ENCODE data around the gene SERPINB2.

SERPINB2 gene, protein sequence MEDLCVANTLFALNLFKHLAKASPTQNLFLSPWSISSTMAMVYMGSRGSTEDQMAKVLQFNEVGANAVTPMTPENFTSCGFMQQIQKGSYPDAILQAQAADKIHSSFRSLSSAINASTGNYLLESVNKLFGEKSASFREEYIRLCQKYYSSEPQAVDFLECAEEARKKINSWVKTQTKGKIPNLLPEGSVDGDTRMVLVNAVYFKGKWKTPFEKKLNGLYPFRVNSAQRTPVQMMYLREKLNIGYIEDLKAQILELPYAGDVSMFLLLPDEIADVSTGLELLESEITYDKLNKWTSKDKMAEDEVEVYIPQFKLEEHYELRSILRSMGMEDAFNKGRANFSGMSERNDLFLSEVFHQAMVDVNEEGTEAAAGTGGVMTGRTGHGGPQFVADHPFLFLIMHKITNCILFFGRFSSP

GRCh38 chr18:63887424-63887823, at the start of gene SERPINB2:
TSS of gene SERPINB2 (plus strand) at chr18:63887705. CDS start at chr18:63891445, 3,740 bp downstream.
- no peak for FAIRE-seq
- DNase-seq (ENCODE audit: insufficient read length, low spot score) = no peak
- TF ChIP-seq POLR2A (IDR thresholded peaks at IDR 0.05; ENCODE audit: low read depth, low read length) = no peak

DNA sequence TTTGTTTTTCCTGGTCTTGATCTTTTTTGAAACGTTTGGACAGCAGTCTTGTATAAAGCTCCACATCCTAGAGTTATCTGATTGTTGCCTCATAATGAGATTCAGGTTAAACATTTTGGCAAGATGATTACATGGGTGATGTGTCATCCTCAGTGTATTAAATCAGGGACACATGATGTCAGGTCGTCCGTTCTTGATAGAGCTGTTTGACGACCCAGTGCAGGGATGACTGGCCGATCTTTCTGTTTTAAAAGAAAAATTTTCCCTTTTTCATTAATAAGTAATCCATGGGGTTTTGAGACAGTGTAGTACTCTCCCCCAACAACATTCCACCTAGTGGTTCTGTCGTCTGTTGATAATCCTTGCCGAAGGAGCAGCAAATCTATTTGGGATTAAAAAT, 44.5 kb upstream of the SERPINB2 start:
- DNase-seq (ENCODE audit: insufficient read length, low spot score) (no peak), FAIRE-seq (no peak)
- no peak for TF ChIP-seq POLR2A (IDR thresholded peaks at IDR 0.05; ENCODE audit: low read depth, low read length)

DNA sequence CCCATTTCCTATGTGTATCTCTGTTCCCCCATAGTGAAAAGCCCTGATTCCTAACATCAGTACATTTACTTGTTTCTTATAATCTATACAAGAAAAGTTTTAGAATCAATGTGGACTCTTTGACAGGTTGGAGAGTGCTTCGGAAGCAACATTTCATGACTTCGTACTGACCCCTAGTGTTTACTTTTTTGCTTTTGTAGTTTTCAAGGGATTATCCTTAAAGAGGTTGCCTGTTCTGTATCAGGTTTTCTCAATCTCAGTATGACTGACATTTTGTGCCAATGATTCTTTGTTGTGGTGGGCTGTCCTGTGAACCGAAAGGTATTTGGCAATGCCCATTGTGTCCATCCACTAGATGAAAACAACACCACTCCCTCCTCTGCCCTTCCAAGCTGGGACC, 43.3 kb upstream of the SERPINB2 start:
- DNase-seq (ENCODE audit: insufficient read length, low spot score) = no peak
- FAIRE-seq = peak; percentile 58
- TF ChIP-seq POLR2A (IDR thresholded peaks at IDR 0.05; ENCODE audit: low read depth, low read length) = no peak

GRCh38 chr18:63848159-63848558, 39.3 kb upstream of the SERPINB2 start:
- peak; percentile 88 for FAIRE-seq
- no peak for DNase-seq (ENCODE audit: insufficient read length, low spot score)
- TF ChIP-seq POLR2A (IDR thresholded peaks at IDR 0.05; ENCODE audit: low read depth, low read length) = no peak

DNA sequence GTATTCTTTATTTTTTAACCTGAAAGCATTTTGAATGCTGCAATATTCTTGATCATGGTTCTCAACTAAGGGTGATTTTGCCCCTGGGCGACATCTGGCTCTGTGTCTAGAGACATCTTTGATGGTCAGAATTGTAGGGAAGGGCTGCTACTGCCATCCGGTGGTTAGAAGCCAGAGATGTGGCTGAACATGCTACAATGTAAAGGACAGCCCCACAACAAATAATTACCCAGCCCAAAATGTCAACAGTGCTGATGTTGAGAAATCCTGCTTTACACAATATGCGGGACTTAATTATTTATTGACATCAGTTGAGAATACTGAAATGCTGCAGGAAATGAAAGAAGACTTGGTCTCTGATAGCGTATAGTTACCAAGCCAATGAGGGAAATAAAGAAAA, 37.5 kb upstream of the SERPINB2 start:
- FAIRE-seq (no peak), DNase-seq (ENCODE audit: insufficient read length, low spot score) (no peak)
- no peak for TF ChIP-seq POLR2A (IDR thresholded peaks at IDR 0.05; ENCODE audit: low read depth, low read length)

DNA sequence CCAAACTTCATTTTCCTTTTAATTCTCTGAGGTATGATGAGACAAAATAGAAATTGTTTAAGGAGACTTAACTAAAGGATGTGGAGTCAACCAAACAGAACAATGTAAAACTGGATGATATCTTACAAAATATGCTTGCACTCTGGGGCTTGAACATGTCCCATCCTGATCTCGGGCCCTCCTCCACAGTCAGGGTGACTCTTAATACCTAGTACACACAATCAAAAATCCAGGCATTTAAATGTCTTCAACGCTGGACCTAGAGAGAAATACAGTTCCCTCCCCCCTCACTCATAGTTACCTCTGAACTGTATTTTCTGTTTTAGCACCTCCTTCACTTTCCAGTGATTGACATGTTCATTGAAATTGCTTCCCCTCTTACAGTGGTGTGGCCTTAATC, 36.9 kb upstream of the SERPINB2 start:
- FAIRE-seq (no peak), DNase-seq (ENCODE audit: insufficient read length, low spot score) (no peak)
- TF ChIP-seq POLR2A (IDR thresholded peaks at IDR 0.05; ENCODE audit: low read depth, low read length) = no peak

DNA sequence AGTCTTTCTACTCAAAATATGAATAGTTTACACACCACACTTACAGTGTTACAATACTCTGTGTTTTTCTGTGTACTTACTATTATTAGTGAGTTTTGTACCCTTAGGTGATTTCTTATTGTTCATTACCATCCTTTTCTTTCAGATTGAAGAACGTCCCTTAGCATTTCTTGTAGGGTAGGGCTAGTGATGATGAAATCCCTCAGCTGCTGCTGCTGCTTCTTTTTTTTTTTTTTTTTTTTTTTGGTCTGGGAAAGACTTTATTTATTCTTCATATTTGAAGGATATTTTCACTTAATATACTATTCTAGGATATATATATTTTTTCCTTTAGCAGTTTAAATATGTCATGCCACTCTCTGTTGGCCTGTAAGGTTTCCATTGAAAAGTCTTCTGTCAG, 29.0 kb upstream of the SERPINB2 start:
- DNase-seq (ENCODE audit: insufficient read length, low spot score) = no peak
- TF ChIP-seq POLR2A (IDR thresholded peaks at IDR 0.05; ENCODE audit: low read depth, low read length) = no peak
- no peak for FAIRE-seq

DNA sequence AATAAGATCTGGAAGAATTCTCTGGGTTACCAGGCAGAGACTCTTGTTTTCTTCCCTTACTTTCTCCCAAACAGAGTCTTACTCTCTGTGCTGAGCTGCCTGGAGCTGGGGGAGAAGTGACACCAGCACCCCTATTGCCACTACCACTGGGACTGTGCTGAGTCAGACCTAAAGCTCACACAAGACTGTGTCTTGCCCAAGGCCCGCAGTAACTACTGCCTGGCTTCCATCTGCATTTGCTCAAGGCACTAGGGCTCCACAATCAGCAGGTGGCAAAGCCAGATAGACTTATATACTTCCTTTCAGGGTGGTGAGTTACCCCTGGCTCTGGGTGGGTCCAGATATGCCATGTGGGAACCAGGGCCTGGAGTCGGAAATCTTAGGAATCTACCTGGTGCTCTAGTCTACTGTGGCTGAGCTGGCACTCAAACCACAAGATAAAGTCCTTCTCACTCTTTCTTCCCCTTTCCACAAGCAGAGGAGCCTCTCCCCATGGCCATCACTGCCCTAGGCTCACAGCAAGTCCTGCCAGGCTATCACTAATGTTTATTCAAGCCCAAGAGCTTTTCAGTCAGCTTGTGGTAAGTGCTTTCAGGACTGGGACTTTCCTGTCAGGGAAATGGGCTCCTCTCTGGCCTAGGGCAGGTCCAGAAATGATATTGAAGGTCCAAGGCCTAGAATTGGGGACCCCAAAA, 27.6 kb upstream of the SERPINB2 start:
- DNase-seq (ENCODE audit: insufficient read length, low spot score) (no peak), FAIRE-seq (no peak)
- no peak for TF ChIP-seq POLR2A (IDR thresholded peaks at IDR 0.05; ENCODE audit: low read depth, low read length)

DNA sequence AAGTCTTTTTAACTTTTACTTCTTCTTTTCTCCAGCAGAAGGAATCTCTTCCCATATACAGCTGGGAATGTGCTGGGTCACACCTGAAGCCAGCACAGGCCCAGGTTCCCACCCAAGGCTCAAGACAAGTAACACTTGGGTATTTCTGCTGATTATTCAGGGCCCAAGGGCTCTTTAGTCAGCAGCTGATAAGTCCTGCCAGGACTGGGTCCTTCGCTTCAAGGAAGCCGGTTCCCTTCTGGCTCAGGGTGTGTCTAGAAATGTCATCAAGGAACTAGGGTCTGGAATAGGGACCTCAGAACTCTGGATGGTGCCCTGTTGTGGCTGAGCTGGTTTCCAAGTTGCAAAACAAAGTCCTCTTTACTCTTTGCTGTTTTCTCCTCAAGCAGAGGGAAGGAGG, 27.0 kb upstream of the SERPINB2 start:
- FAIRE-seq = no peak
- no peak for DNase-seq (ENCODE audit: insufficient read length, low spot score)
- no peak for TF ChIP-seq POLR2A (IDR thresholded peaks at IDR 0.05; ENCODE audit: low read depth, low read length)

- no peak for FAIRE-seq
- TF ChIP-seq POLR2A (IDR thresholded peaks at IDR 0.05; ENCODE audit: low read depth, low read length) = no peak
- DNase-seq (ENCODE audit: insufficient read length, low spot score) = no peak
Observed at GRCh38 chr18:63867368-63868125, 20.0 kb upstream of the SERPINB2 start.

DNA sequence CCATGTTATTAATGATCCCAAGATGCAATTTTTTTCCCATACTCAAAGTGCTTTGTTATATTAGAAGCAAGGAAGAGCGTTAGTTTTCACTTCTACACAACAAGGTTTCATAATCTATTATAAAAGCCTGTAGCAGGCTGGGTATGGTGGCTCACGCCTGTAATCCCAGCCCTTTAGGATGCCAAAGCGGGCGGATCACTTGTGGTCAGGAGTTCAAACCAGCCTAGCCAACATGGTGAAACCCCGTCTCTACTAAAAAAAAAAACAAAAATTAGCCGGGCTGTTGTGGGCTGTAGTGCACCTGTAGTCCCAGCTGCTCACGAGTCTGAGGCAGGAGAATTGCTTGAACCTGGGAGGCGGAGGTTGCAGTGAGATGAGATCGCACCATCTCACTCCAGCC, 19.0 kb upstream of the SERPINB2 start:
- no peak for FAIRE-seq

GRCh38 chr18:63869374-63869773, 18.1 kb upstream of the SERPINB2 start:
- no peak for TF ChIP-seq POLR2A (IDR thresholded peaks at IDR 0.05; ENCODE audit: low read depth, low read length)
- peak; percentile 9 for DNase-seq (ENCODE audit: insufficient read length, low spot score)
- no peak for FAIRE-seq

More for the DNA sequence above, 19.0 kb upstream of the SERPINB2 start:
- no peak for DNase-seq (ENCODE audit: insufficient read length, low spot score)
- no peak for TF ChIP-seq POLR2A (IDR thresholded peaks at IDR 0.05; ENCODE audit: low read depth, low read length)

DNA sequence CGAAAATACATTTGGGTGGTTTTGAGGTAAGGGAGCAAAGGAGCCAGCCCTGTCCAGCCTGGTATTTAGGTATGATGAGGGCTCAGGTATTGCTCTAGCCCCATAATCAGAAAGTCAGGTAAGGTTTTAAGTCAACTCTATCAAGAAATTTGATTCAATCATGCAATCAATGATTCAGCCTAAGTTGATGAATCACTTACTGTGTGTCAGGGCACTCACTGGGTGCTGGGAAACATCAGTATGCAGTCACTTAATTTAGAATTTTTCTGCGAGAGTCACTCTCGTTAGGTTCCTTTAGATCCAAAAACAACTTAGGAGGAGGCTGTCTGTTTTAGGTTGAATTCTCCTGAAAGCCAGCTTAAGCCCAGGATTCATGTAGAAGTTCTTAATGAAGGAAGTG, 17.7 kb upstream of the SERPINB2 start:
- DNase-seq (ENCODE audit: insufficient read length, low spot score) = no peak
- FAIRE-seq = no peak

GRCh38 chr18:63871836-63872235, 15.7 kb upstream of the SERPINB2 start:
- TF ChIP-seq POLR2A (IDR thresholded peaks at IDR 0.05; ENCODE audit: low read depth, low read length) = no peak
- FAIRE-seq = no peak
- no peak for DNase-seq (ENCODE audit: insufficient read length, low spot score)

More for the DNA sequence above, 17.7 kb upstream of the SERPINB2 start:
- no peak for TF ChIP-seq POLR2A (IDR thresholded peaks at IDR 0.05; ENCODE audit: low read depth, low read length)

All from H54 (cell line).